ENCODE measurements around the gene GIGYF2.

- TF ChIP-seq EP300 (IDR thresholded peaks at IDR 0.05; ENCODE audit: borderline replicate concordance) (no peak), REST (IDR thresholded peaks at IDR 0.05; ENCODE audit: low read depth) (no peak)
These were observed 79.3 kb downstream of the GIGYF2 start, which contains the start of gene KCNJ13 for GRCh38 chr2:232776435-232776834.

All from Ishikawa (cell line).